ENCODE data around the gene IDE.

IDE gene

DNA sequence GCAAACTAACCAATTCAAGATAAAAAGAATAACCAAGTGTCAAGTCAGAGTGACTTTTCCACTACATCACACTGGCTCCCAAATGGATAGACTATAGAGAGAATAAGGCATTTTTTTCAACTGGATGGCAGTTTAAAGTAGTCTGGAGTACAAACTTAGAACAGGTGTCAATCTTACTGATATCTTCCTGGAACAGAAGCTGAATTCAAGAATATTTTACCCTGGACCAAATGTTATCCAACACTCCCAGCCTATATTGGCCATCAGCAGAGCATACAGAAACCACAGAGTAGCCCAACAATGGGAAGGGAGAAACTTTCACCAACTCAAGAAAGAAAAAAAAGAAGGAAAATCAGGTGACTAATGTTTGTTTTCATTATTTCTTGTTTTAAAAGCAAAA, 11.5 kb downstream of the IDE start:
- no peak for TF ChIP-seq TAF1 (IDR thresholded peaks at IDR 0.05; ENCODE audit: borderline replicate concordance, insufficient read depth, low read length)
- TF ChIP-seq FOXP2 (optimal IDR thresholded peaks at IDR 0.05; ENCODE audit: borderline replicate concordance, extremely low read depth, extremely low read length, insufficient read depth), result no peak

DNA sequence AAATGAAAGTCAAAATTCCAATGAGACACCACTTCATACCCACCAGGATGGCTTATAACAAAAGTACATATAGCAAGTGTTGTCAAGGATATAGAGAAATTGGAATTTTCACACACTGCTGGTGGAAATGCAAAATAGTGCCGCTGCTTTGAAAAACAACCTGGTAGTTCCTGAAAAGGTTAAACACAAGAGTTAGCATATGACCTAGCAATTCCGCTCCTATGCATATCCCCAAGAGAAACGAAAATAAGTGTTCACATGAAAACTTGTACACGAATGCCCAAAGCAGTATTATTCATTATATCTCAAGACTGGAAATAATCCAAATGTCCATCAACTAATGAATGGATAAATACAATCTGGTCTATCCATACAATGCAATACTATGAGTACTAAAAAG, 14.8 kb downstream of the IDE start:
- TF ChIP-seq POLR2AphosphoS5 (IDR thresholded peaks at IDR 0.05; ENCODE audit: low read depth, low read length) (no peak), SIN3A (IDR thresholded peaks at IDR 0.05; ENCODE audit: borderline replicate concordance, insufficient read depth, low read length) (no peak), TAF1 (IDR thresholded peaks at IDR 0.05; ENCODE audit: borderline replicate concordance, insufficient read depth, low read length) (no peak), FOXP2 (optimal IDR thresholded peaks at IDR 0.05; ENCODE audit: borderline replicate concordance, extremely low read depth, extremely low read length, insufficient read depth) (no peak)
- TF ChIP-seq, protein P1, sequence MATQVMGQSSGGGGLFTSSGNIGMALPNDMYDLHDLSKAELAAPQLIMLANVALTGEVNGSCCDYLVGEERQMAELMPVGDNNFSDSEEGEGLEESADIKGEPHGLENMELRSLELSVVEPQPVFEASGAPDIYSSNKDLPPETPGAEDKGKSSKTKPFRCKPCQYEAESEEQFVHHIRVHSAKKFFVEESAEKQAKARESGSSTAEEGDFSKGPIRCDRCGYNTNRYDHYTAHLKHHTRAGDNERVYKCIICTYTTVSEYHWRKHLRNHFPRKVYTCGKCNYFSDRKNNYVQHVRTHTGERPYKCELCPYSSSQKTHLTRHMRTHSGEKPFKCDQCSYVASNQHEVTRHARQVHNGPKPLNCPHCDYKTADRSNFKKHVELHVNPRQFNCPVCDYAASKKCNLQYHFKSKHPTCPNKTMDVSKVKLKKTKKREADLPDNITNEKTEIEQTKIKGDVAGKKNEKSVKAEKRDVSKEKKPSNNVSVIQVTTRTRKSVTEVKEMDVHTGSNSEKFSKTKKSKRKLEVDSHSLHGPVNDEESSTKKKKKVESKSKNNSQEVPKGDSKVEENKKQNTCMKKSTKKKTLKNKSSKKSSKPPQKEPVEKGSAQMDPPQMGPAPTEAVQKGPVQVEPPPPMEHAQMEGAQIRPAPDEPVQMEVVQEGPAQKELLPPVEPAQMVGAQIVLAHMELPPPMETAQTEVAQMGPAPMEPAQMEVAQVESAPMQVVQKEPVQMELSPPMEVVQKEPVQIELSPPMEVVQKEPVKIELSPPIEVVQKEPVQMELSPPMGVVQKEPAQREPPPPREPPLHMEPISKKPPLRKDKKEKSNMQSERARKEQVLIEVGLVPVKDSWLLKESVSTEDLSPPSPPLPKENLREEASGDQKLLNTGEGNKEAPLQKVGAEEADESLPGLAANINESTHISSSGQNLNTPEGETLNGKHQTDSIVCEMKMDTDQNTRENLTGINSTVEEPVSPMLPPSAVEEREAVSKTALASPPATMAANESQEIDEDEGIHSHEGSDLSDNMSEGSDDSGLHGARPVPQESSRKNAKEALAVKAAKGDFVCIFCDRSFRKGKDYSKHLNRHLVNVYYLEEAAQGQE (IDR thresholded peaks at IDR 0.05; ENCODE audit: insufficient read depth in 1 of 2, low read depth in 2 of 2, low read length in 2 of 2), result no peak

DNA sequence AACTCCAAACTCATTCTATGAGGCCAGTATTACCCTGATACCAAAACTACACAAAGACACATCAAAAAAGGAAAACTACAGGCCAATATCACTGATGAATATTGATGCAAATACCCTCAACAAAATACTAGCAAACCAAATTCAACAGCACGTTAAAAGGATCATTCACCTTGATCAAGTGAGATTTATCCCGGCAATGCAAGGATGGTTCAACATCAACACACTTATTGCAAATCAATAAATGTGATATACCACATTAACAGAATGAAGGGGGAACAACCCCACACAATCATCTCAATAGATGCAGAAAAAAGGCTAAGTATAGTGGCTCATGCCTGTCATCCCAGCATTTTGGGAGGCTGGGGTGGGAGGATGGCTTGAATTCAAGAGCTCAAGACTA, 19.9 kb downstream of the IDE start:
- TF ChIP-seq, protein P1 (IDR thresholded peaks at IDR 0.05; ENCODE audit: insufficient read depth in 1 of 2, low read depth in 2 of 2, low read length in 2 of 2), result no peak

DNA sequence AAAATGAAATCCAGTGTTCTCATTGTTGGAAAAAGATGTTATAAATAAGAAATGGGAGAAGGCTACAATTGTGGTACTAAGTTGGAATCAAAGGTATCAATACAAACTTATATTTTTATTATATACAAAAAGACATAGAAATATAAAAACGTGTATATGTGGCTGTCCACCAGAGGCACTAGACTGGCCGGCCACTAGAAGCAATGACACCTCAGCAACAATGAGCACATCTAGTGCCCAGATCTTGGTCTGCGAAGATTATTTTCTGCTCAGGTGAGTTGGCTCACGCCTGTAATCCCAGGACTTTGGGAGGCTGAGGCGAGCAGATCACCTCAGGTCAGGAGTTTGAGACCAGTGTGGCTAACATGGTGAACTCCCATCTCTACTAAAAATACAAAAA, 21.6 kb downstream of the IDE start:
- TF ChIP-seq, protein P1 (IDR thresholded peaks at IDR 0.05; ENCODE audit: insufficient read depth in 1 of 2, low read depth in 2 of 2, low read length in 2 of 2), result no peak
- TF ChIP-seq SIN3A (IDR thresholded peaks at IDR 0.05; ENCODE audit: borderline replicate concordance, insufficient read depth, low read length), result no peak
- TF ChIP-seq POLR2AphosphoS5 (IDR thresholded peaks at IDR 0.05; ENCODE audit: low read depth, low read length), result no peak
- no peak for TF ChIP-seq TAF1 (IDR thresholded peaks at IDR 0.05; ENCODE audit: borderline replicate concordance, insufficient read depth, low read length)
- no peak for TF ChIP-seq FOXP2 (optimal IDR thresholded peaks at IDR 0.05; ENCODE audit: borderline replicate concordance, extremely low read depth, extremely low read length, insufficient read depth)

DNA sequence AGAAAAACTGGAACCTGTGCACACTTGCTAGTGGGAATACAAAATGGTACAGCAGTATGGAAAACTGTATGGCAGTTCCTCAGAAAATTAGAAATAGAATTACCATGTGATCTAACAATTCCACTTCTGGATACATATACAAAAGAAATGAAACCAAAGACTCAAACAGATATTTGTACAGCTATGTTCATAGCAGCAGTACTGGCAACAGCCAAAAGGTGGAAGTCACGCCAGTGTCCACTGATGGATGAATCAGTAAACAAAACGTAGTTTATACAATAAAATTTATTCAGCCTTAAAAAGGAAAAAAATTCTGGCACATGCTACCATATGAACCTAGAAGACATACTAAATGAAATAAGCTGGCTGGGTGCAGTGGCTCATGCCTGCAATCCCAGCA, 23.0 kb downstream of the IDE start:
- no peak for TF ChIP-seq TAF1 (IDR thresholded peaks at IDR 0.05; ENCODE audit: borderline replicate concordance, insufficient read depth, low read length)
- TF ChIP-seq, protein P1 (IDR thresholded peaks at IDR 0.05; ENCODE audit: insufficient read depth in 1 of 2, low read depth in 2 of 2, low read length in 2 of 2), result no peak
- no peak for TF ChIP-seq FOXP2 (optimal IDR thresholded peaks at IDR 0.05; ENCODE audit: borderline replicate concordance, extremely low read depth, extremely low read length, insufficient read depth)
- TF ChIP-seq POLR2AphosphoS5 (IDR thresholded peaks at IDR 0.05; ENCODE audit: low read depth, low read length), result no peak
- no peak for TF ChIP-seq SIN3A (IDR thresholded peaks at IDR 0.05; ENCODE audit: borderline replicate concordance, insufficient read depth, low read length)
